ENCODE results near the gene GPHN. TPM values are rescaled to one million over a fixed set of nuclear protein-coding genes. Genes with fewer than 3 reads are reported as not detected.
A peak's percentile ranks its signal among the peaks of the same experiment; 100 is the strongest.

The GPHN gene
- total RNA-seq, 1 experiment from 2014 or later: 4.1 TPM

- Histone ChIP-seq H3K9ac (ENCODE audit: low read length) (no peak overlapping the region), H2AFZ (ENCODE audit: low read length) (no peak overlapping the region), H3K27me3 (ENCODE audit: low read length) (no peaks in the 10 kb centered on the region), H3K36me3 (ENCODE audit: insufficient read depth, low read length) (no peaks in the 10 kb centered on the region), H4K20me1 (ENCODE audit: insufficient read depth, low read depth, low read length) (no peaks in the 10 kb centered on the region), H3K4me1 (ENCODE audit: low read length) (peaks cover 6% of the 10 kb centered on the region), H3K9me3 (ENCODE audit: low read length) (no peaks in the 10 kb centered on the region), H3K9me2 (replicated peaks; ENCODE audit: insufficient read depth, low read length) (no peaks in the 10 kb centered on the region), H3K79me2 (ENCODE audit: low read length) (no peaks in the 10 kb centered on the region), H3K4me3 (ENCODE audit: low read length) (no peak overlapping the region), H3K27ac (ENCODE audit: low read length) (no peak overlapping the region), H3K4me2 (ENCODE audit: low read depth, low read length, poor library complexity, severe bottlenecking) (no peak overlapping the region)
- DNase-seq: peak; percentile 54
These were observed 30.4 kb upstream of the GPHN start for GRCh38 chr14:66477567-66477966.

GRCh38 chr14:66482873-66483272 lies 25.1 kb upstream of the GPHN start:
- no peak overlapping the region for H2AFZ ChIP-seq (ENCODE audit: low read length)

GRCh38 chr14:66483322-66483721 lies 24.6 kb upstream of the GPHN start:
- Histone ChIP-seq H3K4me2 (ENCODE audit: low read depth, low read length, poor library complexity, severe bottlenecking) (no peak overlapping the region), H3K9me2 (replicated peaks; ENCODE audit: insufficient read depth, low read length) (no peaks in the 10 kb centered on the region), H3K4me1 (ENCODE audit: low read length) (no peaks in the 10 kb centered on the region), H3K79me2 (ENCODE audit: low read length) (no peaks in the 10 kb centered on the region), H3K27me3 (ENCODE audit: low read length) (no peaks in the 10 kb centered on the region), H2AFZ (ENCODE audit: low read length) (no peak overlapping the region), H3K9ac (ENCODE audit: low read length) (no peak overlapping the region), H4K20me1 (ENCODE audit: insufficient read depth, low read depth, low read length) (no peaks in the 10 kb centered on the region), H3K36me3 (ENCODE audit: insufficient read depth, low read length) (no peaks in the 10 kb centered on the region), H3K4me3 (ENCODE audit: low read length) (no peak overlapping the region), H3K27ac (ENCODE audit: low read length) (no peak overlapping the region), H3K9me3 (ENCODE audit: low read length) (no peaks in the 10 kb centered on the region)
- DNase-seq: no peak

More at GRCh38 chr14:66482873-66483272, 25.1 kb upstream of the GPHN start:
- peaks cover under 1% of the 10 kb centered on the region; the same call in 1 of the 2 replicates for H3K4me1 ChIP-seq (ENCODE audit: low read length)
- no peak overlapping the region for H3K4me2 ChIP-seq (ENCODE audit: low read depth, low read length, poor library complexity, severe bottlenecking)
- H3K79me2 ChIP-seq (ENCODE audit: low read length): no peaks in the 10 kb centered on the region
- H3K27ac ChIP-seq (ENCODE audit: low read length): no peak overlapping the region
- no peak overlapping the region for H3K9ac ChIP-seq (ENCODE audit: low read length)
- H4K20me1 ChIP-seq (ENCODE audit: insufficient read depth, low read depth, low read length): no peaks in the 10 kb centered on the region
- H3K4me3 ChIP-seq (ENCODE audit: low read length): no peak overlapping the region
- no peaks in the 10 kb centered on the region for H3K36me3 ChIP-seq (ENCODE audit: insufficient read depth, low read length)
- H3K9me3 ChIP-seq (ENCODE audit: low read length): no peaks in the 10 kb centered on the region
- no peaks in the 10 kb centered on the region for H3K27me3 ChIP-seq (ENCODE audit: low read length)
- DNase-seq: no peak
- no peaks in the 10 kb centered on the region for H3K9me2 ChIP-seq (replicated peaks; ENCODE audit: insufficient read depth, low read length)

- H3K9me3 ChIP-seq (ENCODE audit: low read length): no peaks in the 10 kb centered on the region
- no peak overlapping the region for H3K27ac ChIP-seq (ENCODE audit: low read length)
- no peak overlapping the region for H3K4me3 ChIP-seq (ENCODE audit: low read length)
- no peaks in the 10 kb centered on the region for H4K20me1 ChIP-seq (ENCODE audit: insufficient read depth, low read depth, low read length)
- H3K9me2 ChIP-seq (replicated peaks; ENCODE audit: insufficient read depth, low read length): no peaks in the 10 kb centered on the region
- DNase-seq: no peak
- no peak overlapping the region for H3K4me2 ChIP-seq (ENCODE audit: low read depth, low read length, poor library complexity, severe bottlenecking)
- no peaks in the 10 kb centered on the region for H3K4me1 ChIP-seq (ENCODE audit: low read length)
- H3K79me2 ChIP-seq (ENCODE audit: low read length): no peaks in the 10 kb centered on the region
- H3K9ac ChIP-seq (ENCODE audit: low read length): no peak overlapping the region
- no peaks in the 10 kb centered on the region for H3K27me3 ChIP-seq (ENCODE audit: low read length)
- no peaks in the 10 kb centered on the region for H3K36me3 ChIP-seq (ENCODE audit: insufficient read depth, low read length)
- no peak overlapping the region for H2AFZ ChIP-seq (ENCODE audit: low read length)
These were observed 22.9 kb upstream of the GPHN start for GRCh38 chr14:66485029-66485428.

GRCh38 chr14:66485910-66486421 lies 22.0 kb upstream of the GPHN start, which contains the start of gene CCDC196:
CCDC196 (plus strand) TSS chr14:66486371; CDS start chr14:66486503, 132 bp downstream.
- Histone ChIP-seq H3K9me3 (ENCODE audit: low read length) (no peaks in the 10 kb centered on the region), H4K20me1 (ENCODE audit: insufficient read depth, low read depth, low read length) (no peaks in the 10 kb centered on the region), H2AFZ (ENCODE audit: low read length) (no peak within 1 kb of the TSS), H3K27me3 (ENCODE audit: low read length) (no peaks in the 10 kb centered on the region), H3K4me2 (ENCODE audit: low read depth, low read length, poor library complexity, severe bottlenecking) (no peak within 1 kb of the TSS), H3K9me2 (replicated peaks; ENCODE audit: insufficient read depth, low read length) (no peaks in the 10 kb centered on the region), H3K4me3 (ENCODE audit: low read length) (no peak within 1 kb of the TSS), H3K4me1 (ENCODE audit: low read length) (no peaks in the 10 kb centered on the region), H3K9ac (ENCODE audit: low read length) (no peak within 1 kb of the TSS), H3K27ac (ENCODE audit: low read length) (no peak within 1 kb of the TSS), H3K79me2 (ENCODE audit: low read length) (no peaks in the 10 kb centered on the region), H3K36me3 (ENCODE audit: insufficient read depth, low read length) (no peaks in the 10 kb centered on the region)
- DNase-seq: no peak

GRCh38 chr14:66487164-66487563 lies 20.8 kb upstream of the GPHN start:
- no peak for DNase-seq
- no peaks in the 10 kb centered on the region for H3K4me1 ChIP-seq (ENCODE audit: low read length)
- H3K79me2 ChIP-seq (ENCODE audit: low read length): no peaks in the 10 kb centered on the region
- no peak overlapping the region for H2AFZ ChIP-seq (ENCODE audit: low read length)
- H3K4me2 ChIP-seq (ENCODE audit: low read depth, low read length, poor library complexity, severe bottlenecking): no peak overlapping the region
- no peak overlapping the region for H3K9ac ChIP-seq (ENCODE audit: low read length)
- no peak overlapping the region for H3K27ac ChIP-seq (ENCODE audit: low read length)
- no peak overlapping the region for H3K4me3 ChIP-seq (ENCODE audit: low read length)
- H3K9me3 ChIP-seq (ENCODE audit: low read length): no peaks in the 10 kb centered on the region
- H4K20me1 ChIP-seq (ENCODE audit: insufficient read depth, low read depth, low read length): no peaks in the 10 kb centered on the region
- no peaks in the 10 kb centered on the region for H3K27me3 ChIP-seq (ENCODE audit: low read length)
- H3K36me3 ChIP-seq (ENCODE audit: insufficient read depth, low read length): no peaks in the 10 kb centered on the region
- no peaks in the 10 kb centered on the region for H3K9me2 ChIP-seq (replicated peaks; ENCODE audit: insufficient read depth, low read length)

- H4K20me1 ChIP-seq (ENCODE audit: insufficient read depth, low read depth, low read length): no peaks in the 10 kb centered on the region
- H3K36me3 ChIP-seq (ENCODE audit: insufficient read depth, low read length): no peaks in the 10 kb centered on the region
- no peaks in the 10 kb centered on the region for H3K9me2 ChIP-seq (replicated peaks; ENCODE audit: insufficient read depth, low read length)
- H3K9ac ChIP-seq (ENCODE audit: low read length): no peak overlapping the region
- no peak overlapping the region for H3K27ac ChIP-seq (ENCODE audit: low read length)
- no peak overlapping the region for H2AFZ ChIP-seq (ENCODE audit: low read length)
- H3K4me1 ChIP-seq (ENCODE audit: low read length): no peaks in the 10 kb centered on the region
- no peak for DNase-seq
- H3K9me3 ChIP-seq (ENCODE audit: low read length): no peaks in the 10 kb centered on the region
- no peak overlapping the region for H3K4me2 ChIP-seq (ENCODE audit: low read depth, low read length, poor library complexity, severe bottlenecking)
- no peaks in the 10 kb centered on the region for H3K27me3 ChIP-seq (ENCODE audit: low read length)
- no peaks in the 10 kb centered on the region for H3K79me2 ChIP-seq (ENCODE audit: low read length)
- no peak overlapping the region for H3K4me3 ChIP-seq (ENCODE audit: low read length)
These were observed 17.5 kb upstream of the GPHN start for GRCh38 chr14:66490143-66491111.

GRCh38 chr14:66493750-66494149 lies 14.2 kb upstream of the GPHN start:
- Histone ChIP-seq H3K36me3 (ENCODE audit: insufficient read depth, low read length) (no peaks in the 10 kb centered on the region), H3K9me2 (replicated peaks; ENCODE audit: insufficient read depth, low read length) (no peaks in the 10 kb centered on the region), H3K9ac (ENCODE audit: low read length) (no peak overlapping the region), H3K9me3 (ENCODE audit: low read length) (no peaks in the 10 kb centered on the region), H2AFZ (ENCODE audit: low read length) (no peak overlapping the region), H3K4me3 (ENCODE audit: low read length) (no peak overlapping the region), H3K27me3 (ENCODE audit: low read length) (no peaks in the 10 kb centered on the region), H3K4me1 (ENCODE audit: low read length) (no peaks in the 10 kb centered on the region), H3K79me2 (ENCODE audit: low read length) (no peaks in the 10 kb centered on the region), H4K20me1 (ENCODE audit: insufficient read depth, low read depth, low read length) (no peaks in the 10 kb centered on the region), H3K4me2 (ENCODE audit: low read depth, low read length, poor library complexity, severe bottlenecking) (no peak overlapping the region), H3K27ac (ENCODE audit: low read length) (no peak overlapping the region)
- DNase-seq: no peak
